Liver (tissue), 9 donors: ENCODE data around the gene LKAAEAR1. TPM values are rescaled to one million over a fixed set of nuclear protein-coding genes. Genes with fewer than 3 reads are reported as not detected.

Experiments
- DNase-seq: peaks from one replicate; pipeline ENCODE4 v3.0.0-alpha.2; 2017; ENCODE audit warnings: low spot score
- H3K27ac ChIP-seq, 2 donors: one replicate each; pipeline ENCODE4 v1.7.0; 2013; ENCODE audit warnings: inconsistent platforms in 2 of 2, low read length in 2 of 2, control low read depth in 1 of 2, low read depth in 1 of 2, mild to moderate bottlenecking in 1 of 2
- H3K27me3 ChIP-seq, 4 donors: one replicate each; pipeline versions ENCODE4 v1.6.1 to v1.7.0; 2013; ENCODE audit warnings: low read length in 3 of 4, inconsistent platforms in 1 of 4, mild to moderate bottlenecking in 1 of 4, moderate library complexity in 1 of 4; ENCODE audit not compliant: control insufficient read depth in 4 of 4, insufficient read depth in 4 of 4
- H3K36me3 ChIP-seq, 4 donors: one replicate each; pipeline versions ENCODE4 v1.6.1 to v1.7.0; 2013; ENCODE audit warnings: low read length in 3 of 4, mild to moderate bottlenecking in 3 of 4, low read depth in 1 of 4, moderate library complexity in 1 of 4; ENCODE audit not compliant: control insufficient read depth in 4 of 4, insufficient read depth in 3 of 4
- H3K4me1 ChIP-seq, 4 donors: one replicate each; pipeline versions ENCODE4 v1.6.1 to v1.7.0; 2013; ENCODE audit warnings: low read length in 3 of 4, mild to moderate bottlenecking in 3 of 4, moderate library complexity in 1 of 4; ENCODE audit not compliant: control insufficient read depth in 4 of 4, insufficient read depth in 4 of 4
- H3K4me3 ChIP-seq, 3 donors: one replicate each; pipeline versions ENCODE4 v1.6.1 to v1.7.0; 2013; ENCODE audit warnings: low read length in 3 of 3, control low read depth in 1 of 3, low read depth in 1 of 3, mild to moderate bottlenecking in 1 of 3
- H3K9ac ChIP-seq, 2 donors: one replicate each; pipeline ENCODE4 v1.7.0; 2013; ENCODE audit warnings: low read length in 2 of 2, mild to moderate bottlenecking in 2 of 2, moderate library complexity in 2 of 2, control low read depth in 1 of 2, low read depth in 1 of 2
- H3K9me3 ChIP-seq, 4 donors: one replicate each; pipeline versions ENCODE4 v1.6.1 to v1.7.0; 2013; ENCODE audit warnings: low read length in 3 of 4; ENCODE audit not compliant: control insufficient read depth in 4 of 4
- CTCF ChIP-seq: fragments of 150-350 bp; IDR thresholded peaks from 2 replicates; pipeline ENCODE4 v1.5.1; 2017; ENCODE audit warnings: improper control_type of control experiment, low read depth, low read length; ENCODE audit not compliant: missing input control
- EGR1 ChIP-seq, 2 donors: IDR thresholded peaks; 2 replicates each; pipeline ENCODE4 v1.6.1; 2016 to 2018; ENCODE audit warnings: antibody characterized with exemption in 2 of 2, low read depth in 2 of 2
- FOXA1 ChIP-seq: IDR thresholded peaks from 2 replicates; pipeline ENCODE4 v1.6.1; 2016; ENCODE audit warnings: antibody characterized with exemption
- FOXA2 ChIP-seq: IDR thresholded peaks from 2 replicates; pipeline ENCODE4 v1.6.1; 2016; ENCODE audit warnings: antibody characterized with exemption
- GABPA ChIP-seq, 2 donors: IDR thresholded peaks in 1 of 2; conservative IDR thresholded peaks in 1 of 2; 2 replicates each; pipeline ENCODE4 v1.6.1; 2016; ENCODE audit warnings: antibody characterized with exemption in 2 of 2, mild to moderate bottlenecking in 1 of 2, moderate library complexity in 1 of 2
- HNF4A ChIP-seq, 2 donors: conservative IDR thresholded peaks; 2 replicates each; pipeline ENCODE4 v1.6.1; 2016; ENCODE audit warnings: antibody characterized with exemption in 2 of 2, mild to moderate bottlenecking in 2 of 2
- HNF4G ChIP-seq: IDR thresholded peaks from 2 replicates; pipeline ENCODE4 v1.6.1; 2016; ENCODE audit warnings: antibody characterized with exemption
- JUND ChIP-seq, 2 donors: IDR thresholded peaks; 2 replicates each; pipeline ENCODE4 v1.6.1; 2016; ENCODE audit warnings: antibody characterized with exemption in 2 of 2
- NR2F2 ChIP-seq: IDR thresholded peaks from 2 replicates; pipeline ENCODE4 v1.6.1; 2016; ENCODE audit warnings: antibody characterized with exemption
- RAD21 ChIP-seq, 2 donors: IDR thresholded peaks; 2 replicates each; pipeline ENCODE4 v1.6.1; 2016; ENCODE audit warnings: antibody characterized with exemption in 2 of 2, mild to moderate bottlenecking in 2 of 2
- REST ChIP-seq: IDR thresholded peaks from 2 replicates; pipeline ENCODE4 v1.6.1; 2016; ENCODE audit warnings: antibody characterized with exemption, mild to moderate bottlenecking
- RXRA ChIP-seq, 2 donors: IDR thresholded peaks; 2 replicates each; pipeline ENCODE4 v1.6.1; 2017 to 2018; ENCODE audit warnings: antibody characterized with exemption in 2 of 2, mild to moderate bottlenecking in 1 of 2
- SP1 ChIP-seq: IDR thresholded peaks from 2 replicates; pipeline ENCODE4 v1.6.1; 2018; ENCODE audit warnings: antibody characterized with exemption, mild to moderate bottlenecking
- TAF1 ChIP-seq: conservative IDR thresholded peaks from 2 replicates; pipeline ENCODE4 v1.6.1; 2016; ENCODE audit warnings: antibody characterized with exemption, mild to moderate bottlenecking
- YY1 ChIP-seq: IDR thresholded peaks from 2 replicates; pipeline ENCODE4 v1.6.1; 2016; ENCODE audit warnings: antibody characterized with exemption, mild to moderate bottlenecking
- ZBTB33 ChIP-seq: IDR thresholded peaks from 2 replicates; pipeline ENCODE4 v1.6.1; 2016; ENCODE audit warnings: antibody characterized with exemption
- WGBS: extraction: QIAGEN DNeasy Blood & Tissue Kit; methylation state at CpG from one replicate; pipeline ENCODE4 v1.1.7; 2013; 5-methylcytosine and 5-hydroxymethylcytosine counted together
- polyA plus RNA-seq, 2 donors: library from polyadenylated mRNA; stranded (reverse) in 1 of 2; unstranded in 1 of 2; fragments of 200-250 nt in 1 of 2; fragments of >200 nt in 1 of 2; fragmentation: Nextera tagmentation in 1 of 2; extraction: Ambion mirVana in 1 of 2; gene quantifications; one replicate each; pipeline versions ENCODE4 v1.2.1 to v1.2.3, GENCODE V29; 2013 to 2015
- total RNA-seq, 2 donors: library from RNA; depleted of rRNA; stranded (reverse); fragments of >200 nt; gene quantifications; one replicate each; pipeline ENCODE4 v1.2.3, GENCODE V29; 2014
- TF ChIP-seq, protein P1 (sequence below): IDR thresholded peaks from 2 replicates; pipeline ENCODE4 v1.6.1; 2016; ENCODE audit warnings: antibody characterized with exemption
- TF ChIP-seq, protein P2 (sequence below): IDR thresholded peaks from 2 replicates; pipeline ENCODE4 v1.6.1; 2016; ENCODE audit warnings: antibody characterized with exemption
- donor health status: healthy.
- donor health status: healthy.
- donor health status: healthy.
- donor health status: healthy.
- donor health status: healthy.

Gene LKAAEAR1
- total and polyA plus RNA-seq, 4 donors, result 0.08 TPM; not detected in 3

DNA sequence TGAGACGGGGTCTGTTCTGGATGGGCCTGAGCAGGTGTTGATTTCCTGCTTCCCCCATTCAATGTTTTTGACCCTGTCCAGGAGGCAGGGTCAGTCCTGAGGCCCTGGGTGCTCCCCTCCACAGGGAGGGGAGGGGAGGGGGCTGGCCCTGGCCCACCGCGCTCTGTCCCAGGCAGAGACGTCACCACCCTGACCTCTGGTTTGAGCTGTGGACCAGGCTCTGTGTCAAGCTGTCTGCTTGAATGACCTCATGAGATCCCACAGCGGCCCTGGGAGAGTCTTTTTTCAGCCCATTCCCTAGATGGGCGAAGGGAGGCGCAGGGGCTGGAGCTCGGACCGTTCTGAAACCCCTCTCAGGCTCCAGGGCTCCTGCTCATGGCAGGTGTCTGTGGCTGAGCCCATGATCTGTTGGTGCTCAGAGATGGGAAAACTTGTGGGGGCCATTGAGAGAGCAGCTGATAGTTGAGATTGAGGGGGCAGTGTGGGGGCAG, 8.9 kb upstream of the LKAAEAR1 start:
- Histone ChIP-seq H3K9me3 (no peaks in the 10 kb centered on the region), H3K9ac (no peak overlapping the region), H3K27ac (no peak overlapping the region), H3K36me3 (no peaks in the 10 kb centered on the region), H3K27me3 (peaks cover 0 to 2% (median 0%) of the 10 kb centered on the region in 4 donors), H3K4me1 (no peaks in the 10 kb centered on the region), H3K4me3 (no peak overlapping the region)
- WGBS, result 38% methylated on average over 9 of the region's 9 CpGs
- DNase-seq, result no peak
- TF ChIP-seq RAD21 (IDR thresholded peaks at IDR 0.05), result no peak
- TF ChIP-seq JUND (IDR thresholded peaks at IDR 0.05), result no peak
- TF ChIP-seq YY1, result no peak
- TF ChIP-seq FOXA2, result no peak
- no peak for TF ChIP-seq RXRA (IDR thresholded peaks at IDR 0.05)
- no peak for TF ChIP-seq CTCF
- TF ChIP-seq, protein P1, sequence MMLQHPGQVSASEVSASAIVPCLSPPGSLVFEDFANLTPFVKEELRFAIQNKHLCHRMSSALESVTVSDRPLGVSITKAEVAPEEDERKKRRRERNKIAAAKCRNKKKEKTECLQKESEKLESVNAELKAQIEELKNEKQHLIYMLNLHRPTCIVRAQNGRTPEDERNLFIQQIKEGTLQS, result no peak
- no peak for TF ChIP-seq FOXA1
- TF ChIP-seq TAF1, result no peak
- no peak for TF ChIP-seq EGR1 (IDR thresholded peaks at IDR 0.05; ENCODE audit: low read depth in 2 of 2)
- TF ChIP-seq SP1, result no peak
- TF ChIP-seq ZBTB33, result no peak
- TF ChIP-seq GABPA (IDR thresholded peaks at IDR 0.05 in 1 of 2, conservative IDR thresholded peaks at IDR 0.05 in 1 of 2), result no peak
- no peak for TF ChIP-seq REST
- no peak for TF ChIP-seq NR2F2
- TF ChIP-seq, protein P2, sequence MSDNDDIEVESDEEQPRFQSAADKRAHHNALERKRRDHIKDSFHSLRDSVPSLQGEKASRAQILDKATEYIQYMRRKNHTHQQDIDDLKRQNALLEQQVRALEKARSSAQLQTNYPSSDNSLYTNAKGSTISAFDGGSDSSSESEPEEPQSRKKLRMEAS, result no peak
- no peak for TF ChIP-seq HNF4G
- no peak for TF ChIP-seq HNF4A (conservative IDR thresholded peaks at IDR 0.05)
